ENCODE measurements around the gene AP1B1. TPM values are rescaled to one million over a fixed set of nuclear protein-coding genes. Genes with fewer than 3 reads are reported as not detected.

The AP1B1 gene
- total RNA-seq, 1 donor from 2014 or later: 77.9 TPM

DNA sequence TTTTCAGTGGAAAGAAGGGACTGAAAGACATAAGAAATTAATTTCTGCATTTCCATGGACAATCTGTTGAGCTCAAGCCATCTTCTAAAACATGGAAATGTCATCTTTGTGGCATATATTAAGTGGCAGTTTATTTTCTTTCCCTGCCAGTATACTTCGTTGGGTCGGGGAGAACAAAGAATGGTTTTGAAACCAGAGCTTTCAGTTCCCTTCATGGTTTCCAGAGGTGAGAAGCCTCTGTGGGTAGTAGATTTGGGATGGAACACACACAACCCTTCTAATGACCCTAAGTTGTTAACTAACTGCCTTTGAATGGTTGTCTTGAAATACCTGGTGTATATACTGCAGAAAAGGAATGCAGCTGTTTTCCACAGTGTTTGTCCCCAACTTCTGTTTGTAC lies 99.5 kb downstream of the AP1B1 start:
- Mint-ChIP-seq H3K36me3 (ENCODE audit: unreplicated experiment) (no peaks in the 10 kb centered on the region), H3K9me3 (ENCODE audit: unreplicated experiment) (no peaks in the 10 kb centered on the region), H3K4me3 (ENCODE audit: unreplicated experiment) (no peak overlapping the region), H3K4me1 (ENCODE audit: low read depth, unreplicated experiment) (peaks cover 4% of the 10 kb centered on the region), H3K27me3 (ENCODE audit: unreplicated experiment) (peaks cover 3% of the 10 kb centered on the region), H3K27ac (ENCODE audit: unreplicated experiment) (peak overlapping the region; percentile 43)
- no peak for DNase-seq
- TF ChIP-seq CTCF (IDR thresholded peaks at IDR 0.05; ENCODE audit: partially characterized antibody, unreplicated experiment): no peak

DNA sequence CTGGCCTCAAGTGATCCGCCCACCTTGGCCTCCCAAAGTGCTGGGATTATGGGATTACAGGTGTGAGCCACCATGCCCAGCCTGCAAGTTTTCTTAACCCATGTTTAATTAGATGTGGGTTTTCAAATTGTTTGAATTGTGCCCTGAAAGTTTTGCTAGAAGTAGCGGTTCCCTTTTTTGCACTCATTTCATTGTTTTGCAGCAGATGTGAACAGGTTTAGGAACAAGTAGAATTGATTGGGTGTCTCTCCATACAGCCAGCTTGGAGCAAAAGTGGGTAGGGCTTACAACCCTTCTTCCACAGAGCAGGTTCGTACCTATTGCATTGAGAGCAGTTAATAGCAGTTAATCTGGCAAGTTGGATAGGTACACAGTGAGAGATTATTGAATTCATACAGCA lies 104.2 kb downstream of the AP1B1 start:
- Mint-ChIP-seq H3K4me3 (ENCODE audit: unreplicated experiment) (no peak overlapping the region), H3K36me3 (ENCODE audit: unreplicated experiment) (no peaks in the 10 kb centered on the region), H3K27ac (ENCODE audit: unreplicated experiment) (no peak overlapping the region), H3K27me3 (ENCODE audit: unreplicated experiment) (peaks cover 3% of the 10 kb centered on the region), H3K4me1 (ENCODE audit: low read depth, unreplicated experiment) (no peaks in the 10 kb centered on the region), H3K9me3 (ENCODE audit: unreplicated experiment) (no peaks in the 10 kb centered on the region)
- TF ChIP-seq CTCF (IDR thresholded peaks at IDR 0.05; ENCODE audit: partially characterized antibody, unreplicated experiment): no peak
- DNase-seq: no peak

GRCh38 chr22:29277927-29278326 lies 110.4 kb downstream of the AP1B1 start:
- DNase-seq: no peak
- H3K9me3 Mint-ChIP-seq (ENCODE audit: unreplicated experiment): no peaks in the 10 kb centered on the region
- no peak overlapping the region for H3K27ac Mint-ChIP-seq (ENCODE audit: unreplicated experiment)
- H3K4me1 Mint-ChIP-seq (ENCODE audit: low read depth, unreplicated experiment): peaks cover 6% of the 10 kb centered on the region
- TF ChIP-seq CTCF (IDR thresholded peaks at IDR 0.05; ENCODE audit: partially characterized antibody, unreplicated experiment): no peak
- no peaks in the 10 kb centered on the region for H3K36me3 Mint-ChIP-seq (ENCODE audit: unreplicated experiment)
- no peak overlapping the region for H3K4me3 Mint-ChIP-seq (ENCODE audit: unreplicated experiment)
- no peaks in the 10 kb centered on the region for H3K27me3 Mint-ChIP-seq (ENCODE audit: unreplicated experiment)

Small RNAs within 50 kb of the gene (microRNA-seq; reads per million reads assigned to microRNA genes)
- gene MIR3653 (ENCODE audit: unreplicated experiment): 28.1 reads per million, percentile 62 among the genes with 10 or more reads in this experiment

Other genes starting within 250 kb of the AP1B1 start
- gene EMID1, start 182.7 kb downstream of the AP1B1 start, total RNA-seq (ENCODE audit: unreplicated experiment): 0.76 TPM
- 50.4 TPM for gene RHBDD3, start 120.6 kb downstream of the AP1B1 start, total RNA-seq (ENCODE audit: unreplicated experiment)
- gene EWSR1, start 120.3 kb downstream of the AP1B1 start, total RNA-seq (ENCODE audit: unreplicated experiment): 355 TPM
- gene GAS2L1, start 81.9 kb downstream of the AP1B1 start, total RNA-seq (ENCODE audit: unreplicated experiment): 10.3 TPM
- 1.3 TPM for gene RASL10A, start 72.9 kb downstream of the AP1B1 start, total RNA-seq (ENCODE audit: unreplicated experiment)
- gene RFPL1, start 50.0 kb upstream of the AP1B1 start, total RNA-seq (ENCODE audit: unreplicated experiment): not detected
- 27.1 TPM for gene NEFH, start 91.6 kb upstream of the AP1B1 start, total RNA-seq (ENCODE audit: unreplicated experiment)
- 175 TPM for gene THOC5, start 165.2 kb upstream of the AP1B1 start, total RNA-seq (ENCODE audit: unreplicated experiment)
- 194 TPM for gene NIPSNAP1, start 192.5 kb upstream of the AP1B1 start, total RNA-seq (ENCODE audit: unreplicated experiment)
- gene NF2, start 215.1 kb upstream of the AP1B1 start, total RNA-seq (ENCODE audit: unreplicated experiment): 35.4 TPM

All from glutamatergic neuron (in vitro differentiated cells).